ENCODE data around the gene AXIN1.
"Not testable (repeated sequence)": the region's sequence is repeated elsewhere in the genome, so short reads cannot be mapped to it uniquely, and the experiment has no call there.

Gene AXIN1

DNA sequence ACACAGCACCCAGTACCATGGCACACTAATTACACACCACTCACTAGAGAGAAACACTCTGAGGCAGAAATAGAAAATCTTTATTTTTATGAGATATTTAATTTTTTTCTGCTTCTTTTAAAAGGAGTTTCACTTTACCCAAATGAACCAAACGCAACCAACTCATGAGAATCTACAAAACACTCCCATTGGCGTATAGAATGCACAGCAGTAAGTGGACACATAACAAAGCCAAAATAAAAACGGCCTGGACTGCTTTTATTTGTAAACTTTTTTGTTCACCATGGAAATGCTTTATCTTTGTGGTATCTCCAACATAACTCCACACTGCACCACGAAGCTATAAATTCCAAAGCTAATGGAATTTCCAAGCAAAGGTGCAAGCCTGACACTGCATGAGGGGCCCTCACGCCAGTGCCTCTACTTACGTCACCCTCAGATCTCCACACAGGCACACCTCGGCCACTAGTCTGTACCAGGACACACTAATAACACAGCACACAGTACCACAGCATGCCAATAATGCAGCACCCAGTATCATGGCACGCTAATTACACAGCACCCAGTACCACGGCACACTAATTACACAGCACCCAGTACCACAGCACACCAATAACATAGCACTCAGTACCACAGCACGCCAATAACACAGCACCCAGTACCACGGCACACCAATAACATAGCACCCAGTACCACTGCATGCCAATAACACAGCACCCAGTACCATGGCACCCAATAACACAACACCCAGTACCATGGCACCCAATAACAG is 17.5 kb downstream of the AXIN1 start:
- DNase-seq (ENCODE audit: low read depth in 1 of 2, low spot score in 1 of 2): not testable (repeated sequence)

DNA sequence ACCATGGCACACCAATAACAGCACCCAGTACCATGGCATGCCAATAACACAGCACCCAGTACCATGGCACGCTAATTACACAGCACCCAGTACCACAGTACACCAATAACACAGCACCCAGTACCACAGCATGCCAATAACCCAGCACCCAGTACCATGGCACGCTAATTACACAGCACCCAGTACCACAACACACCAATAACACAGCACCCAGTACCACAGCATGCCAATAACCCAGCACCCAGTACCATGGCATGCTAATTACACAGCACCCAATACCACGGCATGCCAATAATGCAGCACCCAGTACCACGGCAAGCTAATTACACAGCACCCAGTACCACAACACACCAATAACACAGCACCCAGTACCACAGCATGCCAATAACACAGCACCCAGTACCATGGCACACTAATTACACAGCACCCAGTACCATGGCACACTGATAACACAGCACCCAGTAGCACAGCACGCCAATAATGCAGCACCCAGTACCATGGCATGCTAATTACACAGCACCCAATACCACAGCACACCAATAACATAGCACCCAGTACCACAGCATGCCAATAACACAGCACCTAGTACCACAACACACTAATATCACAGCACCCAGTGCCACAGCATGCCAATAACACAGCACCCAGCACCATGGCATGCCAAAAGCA is 18.2 kb downstream of the AXIN1 start:
- not testable (repeated sequence) for DNase-seq (ENCODE audit: low read depth in 1 of 2, low spot score in 1 of 2)

DNA sequence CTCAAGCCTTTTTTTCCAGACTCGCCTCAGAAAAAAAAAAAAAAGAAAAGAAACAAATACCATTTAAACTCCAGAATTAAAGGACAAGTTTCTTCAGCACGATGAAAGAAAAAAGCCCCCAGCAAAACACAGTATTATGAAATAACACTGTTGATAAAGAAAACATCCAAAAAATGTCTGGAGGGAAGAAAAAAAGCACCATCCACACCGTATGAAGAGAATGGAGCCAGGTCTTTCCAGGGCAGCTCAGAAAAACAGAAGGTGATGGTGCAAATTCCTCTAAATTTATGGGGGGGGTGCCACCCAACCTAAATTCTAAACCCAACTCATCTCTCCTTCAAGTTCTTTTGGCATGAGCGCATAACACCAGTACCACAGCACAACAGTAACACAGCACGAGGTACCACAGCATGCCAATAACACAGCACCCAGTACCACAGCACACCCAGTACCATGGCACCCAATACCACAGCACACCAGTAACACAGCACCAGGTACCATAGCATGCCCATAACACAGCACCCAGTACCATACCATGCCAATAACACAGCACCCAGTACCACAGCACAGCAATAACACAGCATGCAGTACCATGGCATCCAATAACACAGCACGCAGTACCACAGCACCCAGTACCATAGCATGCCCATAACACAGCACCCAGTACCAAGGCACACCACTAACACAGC is 19.0 kb downstream of the AXIN1 start:
- DNase-seq (ENCODE audit: low read depth in 1 of 2, low spot score in 1 of 2): no peak

DNA sequence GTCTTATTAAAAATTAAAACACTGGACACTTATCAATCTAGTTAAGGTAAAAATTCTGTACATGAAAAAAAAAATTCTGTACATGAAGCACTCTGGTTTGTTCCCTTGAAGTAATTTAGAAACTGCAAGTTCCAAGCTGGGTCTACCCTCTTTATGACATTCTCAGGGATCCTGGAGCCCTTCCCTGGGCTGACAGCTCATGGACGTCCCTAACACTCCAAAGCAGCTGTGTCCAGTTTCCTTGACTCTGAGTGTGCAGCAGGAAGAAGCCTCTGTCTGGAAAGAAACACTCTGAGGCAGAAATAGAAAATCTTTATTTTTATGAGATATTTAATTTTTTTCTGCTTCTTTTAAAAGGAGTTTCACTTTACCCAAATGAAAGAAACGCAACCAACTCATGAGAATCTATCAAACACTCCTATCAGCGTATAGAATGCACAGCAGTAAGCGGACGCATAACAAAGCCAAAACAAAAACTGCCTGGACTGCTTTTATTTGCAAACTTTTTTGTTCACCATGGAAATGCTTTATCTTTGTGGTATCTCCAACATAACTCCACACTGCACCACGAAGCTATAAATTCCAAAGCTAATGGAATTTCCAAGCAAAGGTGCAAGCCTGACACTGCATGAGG is 21.2 kb downstream of the AXIN1 start:
- DNase-seq (ENCODE audit: low read depth in 1 of 2, low spot score in 1 of 2): not testable (repeated sequence)

DNA sequence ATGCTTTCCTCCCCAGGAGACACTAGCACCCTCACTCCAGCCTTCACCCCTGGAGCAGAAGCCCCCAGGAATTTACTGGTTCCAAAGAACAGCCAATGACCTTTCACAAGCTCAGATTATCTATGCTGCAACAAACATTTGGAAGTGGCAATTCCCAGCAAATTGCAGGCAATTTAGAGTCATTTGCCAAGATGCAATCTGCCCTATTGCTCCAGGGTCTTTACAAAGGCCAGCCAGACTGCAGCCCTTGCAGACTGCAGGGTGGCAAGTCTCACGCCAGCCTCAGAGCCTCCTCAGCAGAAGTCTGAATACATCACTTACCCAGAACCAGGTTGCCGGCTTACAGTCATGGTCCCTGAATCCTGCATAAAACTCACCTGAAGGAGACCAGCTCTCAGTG is 21.8 kb downstream of the AXIN1 start:
- DNase-seq (ENCODE audit: low read depth in 1 of 2, low spot score in 1 of 2): no peak

DNA sequence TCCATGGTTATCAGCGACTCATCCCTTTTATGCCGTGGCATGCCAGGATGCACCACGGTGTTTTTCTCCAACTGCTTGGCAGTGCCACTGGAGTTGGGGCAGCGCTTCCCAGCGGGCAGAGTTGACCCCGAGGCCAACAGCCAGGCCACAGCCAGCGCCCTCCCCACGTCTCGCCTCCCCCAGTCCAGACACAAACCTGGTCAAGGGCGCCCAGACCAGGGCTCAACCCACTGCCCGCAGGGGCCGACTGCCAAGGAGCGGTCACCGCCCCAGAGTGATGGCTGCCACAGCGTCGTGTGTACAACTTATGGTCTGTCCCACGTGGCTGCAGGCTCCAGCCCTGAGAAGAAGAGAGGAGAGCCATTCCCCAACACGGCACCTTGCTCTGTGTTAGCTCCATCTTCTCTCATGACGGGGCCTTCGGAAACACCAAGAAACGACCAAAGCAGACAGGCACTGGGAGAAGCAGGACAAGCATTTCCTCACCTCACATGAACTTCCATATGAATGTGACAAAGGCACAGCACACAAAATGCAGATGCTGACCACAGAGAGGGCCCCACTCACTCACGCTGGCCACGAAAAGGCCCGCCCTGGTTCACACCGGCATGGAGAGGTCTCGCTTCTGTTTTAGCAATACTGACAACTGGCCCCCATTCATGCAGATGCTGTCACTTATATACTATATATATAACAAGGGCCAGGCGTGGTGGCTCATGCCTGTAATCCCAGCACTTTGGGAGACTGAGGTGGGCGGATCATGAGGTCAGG is 27.0 kb downstream of the AXIN1 start:
- no peak for DNase-seq (ENCODE audit: low read depth in 1 of 2, low spot score in 1 of 2)

DNA sequence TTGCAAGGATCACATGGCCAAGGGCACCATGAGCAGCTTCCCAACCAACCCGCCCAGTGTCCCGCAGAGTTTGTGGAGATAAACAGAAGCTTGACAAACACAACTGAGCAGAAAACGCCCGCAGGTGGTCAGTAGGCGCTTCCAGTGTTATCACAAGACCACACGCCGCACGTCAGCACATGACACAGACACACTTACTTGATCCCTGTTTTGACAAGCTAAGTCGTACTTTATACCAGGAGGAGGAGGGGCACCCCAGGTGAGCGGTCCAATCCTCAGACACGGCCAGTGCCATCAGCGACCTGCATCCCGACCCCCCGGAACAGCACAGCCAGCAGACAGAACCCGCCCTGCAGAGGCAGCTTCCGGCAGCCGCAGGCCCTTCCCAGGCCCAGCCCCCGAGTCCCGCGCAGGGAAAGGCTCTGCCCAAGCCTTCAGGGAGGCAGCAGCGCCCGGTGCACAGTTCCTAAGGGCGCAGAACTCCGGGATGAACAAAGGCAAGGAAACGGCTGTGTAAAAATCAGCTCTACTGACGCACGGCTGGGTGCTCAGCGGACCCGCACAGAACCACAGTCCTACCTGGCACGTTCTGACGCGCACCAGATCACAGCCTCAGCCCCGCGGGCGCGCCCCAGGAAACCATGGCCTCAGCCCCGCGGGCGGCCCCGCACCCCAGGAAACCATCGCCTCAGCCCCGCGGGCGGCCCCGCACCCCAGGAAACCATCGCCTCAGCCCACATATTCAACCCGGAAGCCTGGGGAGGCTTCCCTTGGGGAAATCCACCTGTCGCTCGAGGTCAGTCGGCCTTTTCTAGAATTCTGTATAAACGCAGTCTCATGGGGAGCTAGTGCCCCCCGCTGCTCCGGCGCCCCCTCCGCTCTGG is 27.8 kb downstream of the AXIN1 start:
- DNase-seq (ENCODE audit: low read depth in 1 of 2, low spot score in 1 of 2): peak; percentile 40 to 53

DNA sequence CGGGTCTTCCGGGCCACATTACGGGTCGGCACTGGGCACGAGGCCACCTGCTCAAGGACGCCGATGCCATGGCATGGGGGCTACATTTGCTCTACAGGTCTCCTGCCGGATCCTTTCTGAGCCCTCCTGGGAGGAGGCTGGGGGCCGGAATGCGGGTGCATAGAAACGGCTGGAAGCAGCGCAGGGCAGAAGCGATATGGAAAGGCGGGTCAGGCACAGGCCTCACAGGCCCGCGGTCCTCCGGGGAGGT is 28.4 kb downstream of the AXIN1 start:
- DNase-seq (ENCODE audit: low read depth in 1 of 2, low spot score in 1 of 2): no peak

DNA sequence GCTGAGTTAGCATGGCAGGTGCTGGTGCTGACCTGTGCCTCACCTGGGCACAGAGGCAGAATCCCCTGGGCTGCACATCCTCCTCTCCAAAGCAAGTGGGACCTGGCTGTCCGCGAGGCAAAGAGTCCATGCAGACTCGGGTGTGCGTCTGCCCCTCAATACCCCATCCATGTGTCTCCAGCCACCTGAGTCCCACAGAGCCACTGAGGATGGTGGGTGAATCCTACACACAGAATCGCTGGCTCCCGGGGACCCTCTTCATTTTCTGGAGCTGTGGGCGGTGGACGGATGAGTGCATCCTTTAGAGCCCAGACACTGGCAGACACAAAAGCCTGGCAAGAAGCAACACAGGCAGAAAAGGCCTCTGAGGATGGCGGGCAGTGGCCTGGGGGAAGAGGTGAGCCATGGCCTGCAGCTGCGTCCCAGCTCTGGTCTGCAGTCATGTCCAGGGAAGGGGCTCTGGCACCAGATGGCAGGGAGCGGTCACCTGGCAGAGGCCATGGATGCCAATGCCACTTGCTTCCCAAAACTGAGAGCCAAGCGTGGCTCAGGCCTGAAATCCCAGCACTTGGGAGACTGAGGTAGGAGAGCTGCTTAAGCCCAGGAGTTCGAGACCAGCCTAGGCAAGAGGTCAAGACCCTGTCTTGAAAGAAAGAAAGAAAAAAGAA is 29.9 kb downstream of the AXIN1 start:
- no peak for DNase-seq (ENCODE audit: low read depth in 1 of 2, low spot score in 1 of 2)

DNA sequence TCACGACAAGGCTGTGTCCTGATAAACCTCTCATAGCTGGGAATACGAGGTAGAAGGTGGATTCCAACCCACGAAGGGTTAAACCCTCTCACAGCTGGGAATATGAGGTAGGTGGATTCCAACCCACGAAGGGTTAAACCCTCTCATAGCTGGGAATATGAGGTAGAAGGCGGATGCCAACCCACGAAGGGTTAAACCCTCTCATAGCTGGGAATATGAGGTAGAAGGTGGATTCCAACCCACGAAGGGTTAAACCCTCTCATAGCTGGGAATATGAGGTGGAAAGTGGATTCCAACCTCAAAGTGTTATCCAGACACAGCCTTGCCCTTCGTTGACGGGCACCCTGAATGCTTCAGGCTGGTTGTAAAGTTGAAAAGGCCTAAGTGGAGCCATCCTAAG is 31.0 kb downstream of the AXIN1 start:
- no peak for DNase-seq (ENCODE audit: low read depth in 1 of 2, low spot score in 1 of 2)

DNA sequence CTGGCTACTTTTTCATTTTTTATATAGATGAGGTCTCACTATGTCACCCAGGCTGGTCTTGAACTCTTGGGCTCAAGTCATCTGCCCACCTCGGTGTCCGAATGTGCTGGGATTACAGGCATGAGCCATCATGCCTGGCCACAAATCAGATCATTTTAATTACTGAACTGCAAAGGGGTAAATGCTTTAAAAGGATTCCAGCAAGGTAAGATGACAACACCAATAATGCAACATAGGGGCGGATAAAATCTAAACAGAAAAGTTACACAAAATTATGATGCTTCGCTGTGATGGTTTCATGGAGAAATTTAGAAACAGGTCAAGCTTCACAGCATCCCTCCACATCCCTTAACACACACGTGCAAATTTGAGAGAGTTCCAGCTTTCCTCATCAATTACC is 32.3 kb downstream of the AXIN1 start:
- no peak for DNase-seq (ENCODE audit: low read depth in 1 of 2, low spot score in 1 of 2)

DNA sequence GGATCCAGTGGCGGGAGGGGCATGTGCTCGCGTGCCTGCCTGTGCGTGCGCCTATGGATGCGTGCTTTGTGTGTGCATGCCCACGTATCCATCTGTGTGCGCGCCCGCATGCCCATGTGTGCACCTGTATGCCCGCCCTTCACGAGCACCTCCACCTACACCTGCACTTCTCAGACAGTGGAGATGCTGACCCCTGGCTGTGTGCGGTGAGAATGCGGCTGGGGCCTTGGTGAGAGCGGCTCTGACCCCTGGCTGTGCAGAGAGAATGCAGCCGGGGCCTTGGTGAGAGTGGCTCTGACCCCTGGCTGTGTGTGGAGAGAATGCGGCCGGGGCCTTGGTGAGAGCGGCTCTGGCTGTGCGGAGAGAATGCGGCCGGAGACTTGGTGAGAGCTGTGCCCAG is 33.9 kb downstream of the AXIN1 start:
- no peak for DNase-seq (ENCODE audit: low read depth in 1 of 2, low spot score in 1 of 2)

DNA sequence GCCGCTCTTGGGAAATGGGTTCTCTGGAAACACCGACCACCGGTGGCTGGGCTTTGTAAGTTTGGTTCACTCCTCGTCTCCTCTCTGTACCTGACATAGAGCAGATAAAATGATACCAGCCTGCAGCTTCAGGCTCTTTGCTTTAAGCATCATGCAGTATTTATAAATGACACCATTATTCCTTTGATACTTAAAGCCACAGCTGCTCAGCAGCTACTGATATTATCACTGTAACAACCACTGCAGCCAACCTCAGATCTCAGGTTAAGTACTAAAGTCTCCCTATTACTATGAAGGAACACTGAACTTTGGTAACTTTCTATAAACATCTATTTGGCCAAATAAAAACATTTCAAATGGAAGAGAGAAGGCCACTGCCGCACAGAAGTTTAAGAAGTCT is 34.9 kb downstream of the AXIN1 start:
- no peak for DNase-seq (ENCODE audit: low read depth in 1 of 2, low spot score in 1 of 2)

DNA sequence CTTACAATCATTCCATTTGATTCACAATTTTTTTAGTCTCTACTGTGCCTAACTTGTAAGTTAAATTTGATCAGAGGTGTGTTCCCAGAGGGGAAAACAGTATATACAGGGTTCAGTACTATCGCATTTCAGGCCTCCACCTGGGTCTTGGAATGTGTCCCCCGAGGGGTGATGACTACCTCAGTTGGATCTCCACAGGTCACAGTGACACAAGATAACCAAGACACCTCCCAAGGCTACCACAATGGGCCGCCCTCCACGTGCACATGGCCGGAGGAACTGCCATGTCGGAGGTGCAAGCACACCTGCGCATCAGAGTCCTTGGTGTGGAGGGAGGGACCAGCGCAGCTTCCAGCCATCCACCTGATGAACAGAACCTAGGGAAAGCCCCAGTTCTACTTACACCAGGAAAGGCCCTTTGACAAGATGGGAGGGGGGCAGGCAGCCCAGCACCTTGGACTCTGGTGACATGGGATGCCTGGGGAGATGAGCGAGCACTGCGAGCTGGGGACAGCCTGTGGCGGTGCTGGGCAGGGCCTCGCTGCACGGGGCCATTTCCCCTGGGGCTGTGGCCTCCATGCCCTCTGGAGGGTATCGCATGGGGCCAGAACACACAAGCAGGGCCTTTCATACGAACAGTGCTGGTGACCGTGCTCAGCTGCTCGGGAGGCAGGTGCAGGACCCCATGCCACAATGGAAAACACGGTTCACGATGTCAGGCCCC is 35.6 kb downstream of the AXIN1 start:
- DNase-seq (ENCODE audit: low read depth in 1 of 2, low spot score in 1 of 2): no peak

DNA sequence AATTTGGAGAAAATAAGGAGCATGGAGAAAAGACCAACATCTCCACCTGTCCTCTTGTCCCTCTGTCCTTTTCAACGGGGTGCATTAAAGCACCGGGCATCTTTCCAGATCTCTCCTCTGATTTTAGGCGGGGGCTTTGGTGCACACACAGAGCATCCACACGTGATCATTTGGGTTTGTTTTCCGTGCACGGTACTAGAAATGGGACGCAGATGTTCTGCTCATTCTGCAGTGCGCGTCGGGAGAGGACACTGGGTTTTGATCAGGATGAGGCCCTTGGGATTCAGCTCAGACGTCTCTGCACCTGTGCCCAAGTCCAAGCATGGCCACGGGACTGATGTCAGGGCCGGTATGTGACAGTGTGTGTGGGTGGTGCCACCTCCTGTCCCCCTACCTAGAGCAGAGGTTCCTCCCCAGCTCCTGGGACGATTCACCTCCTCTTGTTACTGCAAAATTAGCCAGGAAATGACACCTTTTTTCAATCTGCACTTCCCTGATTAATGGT is 37.7 kb downstream of the AXIN1 start:
- DNase-seq (ENCODE audit: low read depth in 1 of 2, low spot score in 1 of 2): no peak

DNA sequence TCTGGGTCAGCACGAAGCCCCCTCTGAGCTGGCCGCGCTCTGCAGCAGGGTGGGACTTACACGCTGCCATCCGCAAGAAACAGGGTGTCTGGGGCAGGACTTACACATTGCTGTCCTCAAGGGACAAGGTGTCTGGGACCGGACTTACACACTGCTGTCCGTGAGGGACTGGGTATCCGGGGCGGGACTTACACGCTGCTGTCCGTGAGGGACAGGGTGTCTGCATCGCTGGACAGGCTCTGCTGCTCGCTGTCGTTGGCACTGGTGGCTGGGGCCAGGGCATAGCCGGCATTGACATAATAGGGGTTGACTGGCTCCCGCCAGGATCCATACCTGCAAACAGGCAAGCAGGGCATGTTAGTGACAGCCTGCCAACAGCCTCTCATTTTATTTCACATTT is 38.2 kb downstream of the AXIN1 start:
- no peak for DNase-seq (ENCODE audit: low read depth in 1 of 2, low spot score in 1 of 2)

DNA sequence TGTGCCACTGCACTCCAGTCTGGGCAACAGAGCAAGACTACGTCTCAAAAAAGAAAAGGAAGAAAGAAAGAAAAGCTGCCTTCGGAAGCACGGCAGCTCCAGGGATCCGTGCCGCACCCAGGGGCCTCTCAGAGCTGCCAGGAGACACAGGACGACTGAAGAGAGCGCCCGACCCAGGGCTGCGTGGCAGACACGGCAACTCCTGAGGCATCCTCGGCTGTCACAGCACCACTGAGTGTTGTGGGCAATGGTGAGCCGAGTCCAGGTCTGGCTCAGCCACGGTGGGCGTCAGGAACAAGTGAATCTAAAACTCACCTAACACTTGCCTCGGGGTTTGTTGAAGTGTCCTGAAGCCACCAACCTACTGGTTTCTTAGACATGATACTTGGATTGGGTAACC is 40.8 kb downstream of the AXIN1 start:
- DNase-seq (ENCODE audit: low read depth in 1 of 2, low spot score in 1 of 2): no peak

DNA sequence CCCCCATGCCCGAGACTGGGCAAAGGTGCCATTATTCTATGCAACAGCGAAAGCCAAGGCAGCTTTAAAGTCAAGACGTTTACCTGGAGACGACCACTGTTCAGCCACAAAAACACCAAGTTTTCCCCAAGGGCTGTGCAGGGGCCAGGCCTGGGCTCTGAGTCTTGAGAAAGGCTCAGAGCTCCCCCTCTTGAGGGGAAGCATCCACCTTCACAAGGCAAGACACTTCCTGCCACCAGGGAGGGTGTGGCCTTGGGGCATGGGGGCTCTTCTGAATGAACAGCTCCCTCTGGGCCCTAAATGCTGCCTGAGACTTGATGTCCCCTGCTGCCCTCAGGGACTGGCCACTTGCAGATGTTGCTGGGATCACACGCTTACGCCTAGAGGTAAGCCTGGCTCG is 43.0 kb downstream of the AXIN1 start:
- DNase-seq (ENCODE audit: low read depth in 1 of 2, low spot score in 1 of 2): no peak

DNA sequence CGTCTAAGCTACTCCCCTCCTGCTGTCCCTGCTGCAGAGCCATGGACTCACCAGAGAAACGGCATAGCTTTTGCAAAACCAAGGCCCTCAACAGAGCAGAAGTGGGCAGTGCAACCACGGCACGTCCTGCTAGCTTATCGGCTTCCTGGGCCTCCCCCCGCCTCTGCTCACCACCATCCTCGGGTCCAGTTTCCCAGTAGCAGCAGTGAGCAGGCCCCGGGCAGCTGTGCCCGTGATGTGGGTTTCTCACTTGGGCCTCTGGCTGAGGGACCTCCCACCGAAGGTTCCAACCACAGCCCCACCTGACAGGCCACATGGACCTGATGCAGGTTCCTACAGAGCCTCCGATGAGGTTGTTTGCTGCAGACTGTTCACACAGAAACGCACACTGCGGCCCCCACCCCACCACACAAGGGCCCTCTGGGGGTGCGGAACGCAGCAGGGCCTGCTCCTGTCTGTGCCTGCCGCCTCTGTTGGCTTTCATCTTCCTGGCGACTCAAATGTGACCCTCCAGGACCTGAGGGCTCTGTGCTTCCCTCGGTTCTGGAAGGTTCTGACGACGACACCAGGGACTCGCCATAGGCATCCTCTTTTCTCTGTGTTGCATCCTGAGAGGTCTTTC is 44.7 kb downstream of the AXIN1 start:
- no peak for DNase-seq (ENCODE audit: low read depth in 1 of 2, low spot score in 1 of 2)

Data from activated T-helper 1 cell treated with anti-CD3 and anti-CD28 coated beads, Interleukin-2, amount 50 U/mL, for 16 hours (primary cell).